GM12865 (cell line): ENCODE results near the gene RALGPS1.

Experiments
- DNase-seq: peaks from one replicate; pipeline ENCODE4 v3.0.0; 2010; ENCODE audit warnings: low read depth
- H3K4me3 ChIP-seq: 2 replicates; pipeline ENCODE4 v1.5.1; 2011; ENCODE audit warnings: mild to moderate bottlenecking, low read depth, low read length, control low read depth
- CTCF ChIP-seq: IDR thresholded peaks from 2 replicates; pipeline ENCODE4 v1.5.1; 2011; ENCODE audit warnings: low read length, control low read depth, low read depth, inconsistent platforms; ENCODE audit not compliant: insufficient read depth; ENCODE audit errors: missing control alignments

The RALGPS1 gene

GRCh38 chr9:127183814-127184582 is 269.4 kb downstream of the RALGPS1 start:
- DNase-seq = peak; percentile 94
- no peak for TF ChIP-seq CTCF
- no peak overlapping the region for H3K4me3 ChIP-seq

GRCh38 chr9:127184641-127185040 is 270.1 kb downstream of the RALGPS1 start:
- no peak for TF ChIP-seq CTCF
- H3K4me3 ChIP-seq = no peak overlapping the region
- no peak for DNase-seq

- no peak for TF ChIP-seq CTCF
- no peak overlapping the region for H3K4me3 ChIP-seq
- no peak for DNase-seq
Measured at GRCh38 chr9:127185181-127185580, 270.6 kb downstream of the RALGPS1 start.

- TF ChIP-seq CTCF = no peak
- no peak overlapping the region for H3K4me3 ChIP-seq
- DNase-seq = no peak
Measured at GRCh38 chr9:127185931-127186781, 271.6 kb downstream of the RALGPS1 start.

GRCh38 chr9:127186806-127187205 is 272.2 kb downstream of the RALGPS1 start:
- no peak for TF ChIP-seq CTCF
- no peak for DNase-seq
- H3K4me3 ChIP-seq = no peak overlapping the region

GRCh38 chr9:127187231-127187956 is 272.8 kb downstream of the RALGPS1 start:
- no peak for TF ChIP-seq CTCF
- H3K4me3 ChIP-seq = no peak overlapping the region
- DNase-seq = no peak
